ENCODE data around the gene OR13C3. TPM values are rescaled to one million over a fixed set of nuclear protein-coding genes. Genes with fewer than 3 reads are reported as not detected.

OR13C3 gene
- total RNA-seq, 1 experiment from 2014 or later: not detected

Other genes with a start within 250 kb of the OR13C3 start
- gene OR13F1, start 32.6 kb downstream of the OR13C3 start, total RNA-seq (2014; rRNA removed; shearing (Covaris generic)): not detected in 2 replicates
- gene OR13C4, start 9.6 kb downstream of the OR13C3 start, total RNA-seq (2014; rRNA removed; shearing (Covaris generic)): not detected in 2 replicates
- not detected in 2 replicates for gene OR13C8, start 32.3 kb upstream of the OR13C3 start, total RNA-seq (2014; rRNA removed; shearing (Covaris generic))
- gene OR13C5, start 62.6 kb upstream of the OR13C3 start, total RNA-seq (2014; rRNA removed; shearing (Covaris generic)): not detected in 2 replicates
- not detected in 2 replicates for gene OR13C2, start 68.8 kb upstream of the OR13C3 start, total RNA-seq (2014; rRNA removed; shearing (Covaris generic))
- gene OR13C9, start 81.3 kb upstream of the OR13C3 start, total RNA-seq (2014; rRNA removed; shearing (Covaris generic)): not detected in 2 replicates
- gene OR13D1, start 157.7 kb upstream of the OR13C3 start, total RNA-seq (2014; rRNA removed; shearing (Covaris generic)): not detected in 2 replicates
- 19.1 and 20.7 TPM in 2 replicates for gene NIPSNAP3A, start 210.8 kb upstream of the OR13C3 start, total RNA-seq (2014; rRNA removed; shearing (Covaris generic))
- gene NIPSNAP3B, start 227.3 kb upstream of the OR13C3 start, total RNA-seq (2014; rRNA removed; shearing (Covaris generic)): 0.06 TPM in 1 of 2 replicates, not detected in the other

All from Daoy (cell line).